Left renal cortex interstitium (tissue), 4 donors: Measurements from ENCODE around the gene PROX2. TPM values are rescaled to one million over a fixed set of nuclear protein-coding genes. Genes with fewer than 3 reads are reported as not detected.

Experiments used
- DNase-seq, 4 donors: peaks; one replicate each; pipeline ENCODE4 v3.0.0-alpha.2; 2013; ENCODE audit warnings: low read depth in 4 of 4, low spot score in 2 of 4, missing footprints in 1 of 4
- polyA plus RNA-seq, 4 donors: library from polyadenylated mRNA; unstranded; fragments of 120-200 nt; gene quantifications; one replicate each; pipeline ENCODE4 v1.2.1, GENCODE V29; 2013; ENCODE audit not compliant: insufficient read length in 4 of 4

Gene PROX2
- 1 to 10 TPM in 2 of 4 donors, under 1 TPM in 2; 0.38 to 4.0 (median 1.6) TPM for polyA plus RNA-seq

GRCh38 chr14:74875941-74876913 is at the start of gene PROX2:
Gene PROX2, minus strand, starts transcription at chr14:74876145. Its CDS starts 12,311 bp downstream, at chr14:74863834.
- DNase-seq, result no peak

- DNase-seq, result no peak
Observed at GRCh38 chr14:74924061-74924460, 48.1 kb upstream of the PROX2 start.

GRCh38 chr14:74922752-74923401 is 46.9 kb upstream of the PROX2 start, which contains the start of gene RPS6KL1:
Gene RPS6KL1, minus strand, starts transcription at chr14:74923260. Its CDS starts 1,719 bp downstream, at chr14:74921541.
- peak in 2 of 4 donors; percentile 44 to 70 for DNase-seq

DNA sequence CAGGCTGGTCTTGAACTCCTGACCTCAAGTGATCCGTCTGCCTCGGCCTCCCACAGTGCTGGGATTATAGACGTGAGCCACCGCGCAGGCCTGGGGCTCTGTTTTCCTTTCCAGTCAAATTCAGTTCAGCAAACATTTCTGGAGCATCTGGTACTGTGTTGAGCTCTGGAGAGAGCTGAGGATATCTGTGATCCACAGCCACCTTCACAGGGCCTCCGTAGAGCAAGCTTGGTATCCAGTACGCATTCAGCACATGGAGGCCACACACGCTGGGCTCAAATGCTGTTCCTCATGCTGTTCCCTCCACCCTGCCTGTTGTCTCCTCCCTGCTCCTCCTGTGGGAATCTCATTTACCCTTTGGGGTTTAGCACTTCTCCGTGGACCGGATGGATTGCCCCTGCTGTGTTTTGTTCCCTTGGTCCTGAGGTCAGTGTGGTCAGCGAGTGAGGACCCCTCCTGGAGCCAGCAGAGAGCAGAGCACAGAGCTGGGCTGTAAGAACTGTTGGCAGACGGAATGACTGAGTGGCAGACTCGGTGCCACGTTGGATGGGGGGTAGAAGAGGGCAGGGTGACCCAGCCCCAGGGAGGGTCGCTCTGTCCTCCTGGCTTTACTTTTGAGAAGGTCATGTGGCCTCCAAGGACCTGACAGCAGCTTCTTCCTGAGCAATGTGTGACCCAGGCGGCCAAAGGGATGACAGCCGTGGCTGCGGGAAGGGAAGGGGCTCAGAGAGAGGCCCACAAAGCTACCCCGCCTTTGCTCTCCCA is 46.2 kb upstream of the PROX2 start:
- DNase-seq, result no peak

GRCh38 chr14:74921053-74921620 is 45.2 kb upstream of the PROX2 start:
- DNase-seq, result no peak

DNA sequence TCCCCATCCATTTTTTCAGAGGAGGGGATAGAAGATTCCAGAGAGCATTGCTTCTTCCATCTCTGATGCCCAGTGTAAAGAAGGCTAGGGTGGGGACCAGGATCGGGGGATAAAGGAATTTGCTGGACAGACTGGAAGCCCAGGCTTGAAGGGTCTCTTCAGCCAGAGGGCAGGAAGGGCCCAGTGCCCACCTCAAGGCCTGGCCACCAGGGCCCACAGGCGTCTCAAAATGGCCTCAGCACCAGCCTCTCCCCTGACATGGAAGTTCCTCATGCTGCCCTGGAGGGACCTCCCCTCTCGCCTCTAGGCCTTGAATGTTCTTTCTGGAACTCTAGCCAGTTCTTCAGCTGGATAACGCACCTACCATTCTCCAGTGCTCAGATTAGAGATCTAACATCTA is 44.3 kb upstream of the PROX2 start:
- DNase-seq, result no peak

- DNase-seq, result no peak
Observed at GRCh38 chr14:74919421-74920165, 43.6 kb upstream of the PROX2 start.

GRCh38 chr14:74918380-74918779 is 42.4 kb upstream of the PROX2 start:
- DNase-seq, result no peak

DNA sequence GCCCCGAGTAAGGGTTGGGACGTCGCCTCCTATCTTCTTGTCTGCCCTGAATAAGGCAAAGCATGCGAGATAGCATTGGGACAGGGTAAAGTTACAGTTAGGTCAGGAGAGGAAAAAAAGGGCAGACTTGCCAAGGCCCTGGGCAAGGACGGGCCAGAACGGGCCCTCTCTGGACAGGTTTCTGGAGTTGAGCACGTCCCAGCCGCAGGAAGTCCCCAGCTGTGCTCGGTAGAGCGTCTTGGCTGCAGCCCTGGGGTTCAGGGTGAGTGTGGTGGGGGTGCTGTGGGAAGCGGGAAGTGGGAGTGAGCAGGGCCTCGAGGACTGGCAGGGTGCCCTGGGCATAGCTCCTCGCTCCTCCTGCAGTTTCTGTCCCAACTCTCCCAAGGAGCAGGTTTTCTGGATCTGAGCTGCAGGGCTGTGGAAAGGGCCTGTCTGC is 41.7 kb upstream of the PROX2 start:
- no peak for DNase-seq

GRCh38 chr14:74917178-74917543 is 41.2 kb upstream of the PROX2 start:
- no peak for DNase-seq

DNA sequence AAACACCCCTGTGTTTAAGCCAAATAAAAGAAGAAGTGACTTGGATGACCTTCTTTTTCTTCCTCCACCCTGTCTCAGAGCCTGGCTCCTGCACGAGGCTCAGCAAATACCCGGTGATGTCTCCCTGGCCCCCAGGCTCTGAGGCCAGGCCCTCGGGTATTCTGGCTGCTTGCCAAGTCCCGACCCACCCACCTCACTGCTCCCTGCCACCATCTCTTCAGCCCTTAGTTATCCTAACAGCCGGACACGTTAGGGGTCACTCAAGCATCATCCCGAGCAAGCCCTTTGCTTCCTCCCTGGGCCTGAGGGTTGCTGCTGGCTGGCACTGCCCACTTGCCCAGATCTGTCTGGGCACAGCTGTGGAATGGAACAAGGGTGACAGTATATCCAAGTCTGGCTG is 39.9 kb upstream of the PROX2 start:
- no peak for DNase-seq

GRCh38 chr14:74915426-74915825 is 39.5 kb upstream of the PROX2 start:
- no peak for DNase-seq

GRCh38 chr14:74913986-74914573 is 38.1 kb upstream of the PROX2 start:
- DNase-seq, result peak in 1 of 4 donors; percentile 56

- DNase-seq, result no peak
Observed at GRCh38 chr14:74913393-74913910, 37.5 kb upstream of the PROX2 start.

GRCh38 chr14:74912801-74913200 is 36.9 kb upstream of the PROX2 start:
- no peak for DNase-seq

DNA sequence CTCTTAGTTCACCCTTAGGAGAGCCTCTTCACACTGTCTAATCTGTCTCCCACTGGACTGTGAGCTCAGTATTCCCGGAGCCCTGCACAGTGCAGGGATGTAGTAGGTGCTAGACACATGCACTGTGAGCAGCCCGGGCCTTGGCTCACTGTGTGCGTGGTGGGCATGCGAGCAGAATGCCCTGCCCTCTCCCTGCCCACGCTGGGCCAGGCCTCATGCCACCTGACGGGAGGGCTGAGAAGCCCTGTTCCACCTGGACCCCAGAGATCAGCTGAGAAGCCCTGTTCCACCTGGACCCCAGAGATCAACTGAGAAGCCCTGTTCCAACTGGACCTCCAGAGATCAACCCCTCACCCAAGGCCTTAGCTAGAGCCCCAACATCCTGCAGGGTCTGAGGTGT is 36.2 kb upstream of the PROX2 start:
- DNase-seq, result no peak

DNA sequence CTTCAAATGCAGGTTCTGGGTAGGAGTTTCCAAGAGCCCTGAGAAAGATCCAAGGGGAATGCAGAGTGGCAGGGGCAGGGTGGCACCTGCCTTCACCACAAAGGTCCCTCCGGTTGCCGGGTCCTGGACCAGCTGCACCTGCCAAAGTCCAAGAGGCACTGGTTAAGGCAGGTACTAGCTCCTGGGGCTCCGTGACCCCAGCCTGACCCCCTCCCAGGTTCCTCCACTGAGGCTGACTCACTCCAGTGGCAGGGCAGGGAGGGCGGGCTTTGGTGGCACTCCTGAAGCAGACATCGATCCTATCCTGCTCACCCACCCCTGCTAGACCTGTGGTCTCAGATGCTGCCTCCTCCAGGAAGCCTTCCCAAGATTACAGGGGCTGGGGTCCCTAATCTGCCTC is 35.8 kb upstream of the PROX2 start:
- DNase-seq, result no peak

GRCh38 chr14:74911221-74911620 is 35.3 kb upstream of the PROX2 start:
- DNase-seq, result no peak

DNA sequence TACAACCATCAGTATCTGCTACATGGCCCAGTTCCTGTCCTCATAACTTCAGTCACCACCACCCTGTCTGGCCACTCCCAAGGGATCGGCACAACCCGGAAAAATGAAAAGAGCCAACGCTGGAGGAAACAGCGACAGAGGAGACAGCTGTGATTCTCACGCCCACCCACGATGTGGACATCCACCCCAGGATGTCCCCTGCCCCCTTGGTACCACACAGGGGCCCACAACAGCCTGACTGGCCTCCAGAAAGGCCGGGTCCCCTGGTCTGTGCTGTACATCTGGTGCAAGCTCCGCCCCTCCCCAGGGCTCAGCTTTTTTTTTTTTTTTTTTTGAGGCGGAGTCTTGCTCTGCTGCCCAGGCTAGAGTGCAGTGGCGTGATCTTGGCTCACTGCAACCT is 34.6 kb upstream of the PROX2 start:
- no peak for DNase-seq
